ENCODE results near the gene OR56B4.
"Not testable (repeated sequence)": the region's sequence is repeated elsewhere in the genome, so short reads cannot be mapped to it uniquely, and the experiment has no call there.

The OR56B4 gene

DNA sequence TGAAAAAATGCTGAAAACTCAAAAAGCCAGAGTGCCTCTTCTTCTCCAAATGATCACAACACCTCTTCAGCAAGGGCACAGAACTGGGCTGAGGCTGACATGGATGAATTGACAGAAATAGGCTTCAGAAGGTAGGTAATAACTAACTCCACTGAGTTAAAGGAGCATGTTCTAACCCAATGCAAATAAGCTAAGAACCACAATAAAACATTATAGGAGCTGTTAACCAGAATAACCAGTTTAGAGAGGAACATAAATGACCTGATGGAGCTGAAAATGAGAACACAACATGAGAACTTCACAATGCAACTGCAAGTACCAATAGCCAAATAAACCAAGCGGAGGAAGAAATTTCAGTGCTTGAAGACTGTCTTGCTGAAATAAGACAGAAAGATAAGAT lies 9.2 kb downstream of the OR56B4 start:
- TF ChIP-seq, protein P1, sequence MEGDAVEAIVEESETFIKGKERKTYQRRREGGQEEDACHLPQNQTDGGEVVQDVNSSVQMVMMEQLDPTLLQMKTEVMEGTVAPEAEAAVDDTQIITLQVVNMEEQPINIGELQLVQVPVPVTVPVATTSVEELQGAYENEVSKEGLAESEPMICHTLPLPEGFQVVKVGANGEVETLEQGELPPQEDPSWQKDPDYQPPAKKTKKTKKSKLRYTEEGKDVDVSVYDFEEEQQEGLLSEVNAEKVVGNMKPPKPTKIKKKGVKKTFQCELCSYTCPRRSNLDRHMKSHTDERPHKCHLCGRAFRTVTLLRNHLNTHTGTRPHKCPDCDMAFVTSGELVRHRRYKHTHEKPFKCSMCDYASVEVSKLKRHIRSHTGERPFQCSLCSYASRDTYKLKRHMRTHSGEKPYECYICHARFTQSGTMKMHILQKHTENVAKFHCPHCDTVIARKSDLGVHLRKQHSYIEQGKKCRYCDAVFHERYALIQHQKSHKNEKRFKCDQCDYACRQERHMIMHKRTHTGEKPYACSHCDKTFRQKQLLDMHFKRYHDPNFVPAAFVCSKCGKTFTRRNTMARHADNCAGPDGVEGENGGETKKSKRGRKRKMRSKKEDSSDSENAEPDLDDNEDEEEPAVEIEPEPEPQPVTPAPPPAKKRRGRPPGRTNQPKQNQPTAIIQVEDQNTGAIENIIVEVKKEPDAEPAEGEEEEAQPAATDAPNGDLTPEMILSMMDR (IDR thresholded peaks at IDR 0.05; ENCODE audit: control insufficient read depth, extremely low read depth, insufficient read depth), result no peak
- no peak overlapping the region for H3K4me3 ChIP-seq (ENCODE audit: low read depth, low read length)
- peak; percentile 15 for DNase-seq (ENCODE audit: low read depth)

DNA sequence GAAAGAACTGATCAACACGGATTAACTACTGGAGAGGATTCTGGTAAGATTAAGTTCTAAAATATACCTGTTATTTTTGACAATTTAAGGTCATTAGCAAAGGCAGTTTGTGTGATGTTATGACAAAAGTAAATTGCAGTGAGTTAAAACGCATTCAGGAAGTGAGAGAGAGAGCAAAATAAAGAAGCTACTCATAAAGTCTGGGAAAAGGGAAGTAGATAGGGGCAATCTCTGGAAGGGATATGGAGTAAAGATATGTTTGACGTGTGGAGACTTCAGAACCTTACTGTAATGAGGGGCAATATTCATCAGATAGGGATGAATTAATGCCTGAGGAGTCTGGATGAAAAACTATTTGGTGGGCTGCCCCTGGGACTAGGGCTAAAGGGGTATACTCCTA lies 16.8 kb downstream of the OR56B4 start:
- no peak for DNase-seq (ENCODE audit: low read depth)
- TF ChIP-seq, protein P1 (IDR thresholded peaks at IDR 0.05; ENCODE audit: control insufficient read depth, extremely low read depth, insufficient read depth), result no peak
- H3K4me3 ChIP-seq (ENCODE audit: low read depth, low read length), result no peak overlapping the region

DNA sequence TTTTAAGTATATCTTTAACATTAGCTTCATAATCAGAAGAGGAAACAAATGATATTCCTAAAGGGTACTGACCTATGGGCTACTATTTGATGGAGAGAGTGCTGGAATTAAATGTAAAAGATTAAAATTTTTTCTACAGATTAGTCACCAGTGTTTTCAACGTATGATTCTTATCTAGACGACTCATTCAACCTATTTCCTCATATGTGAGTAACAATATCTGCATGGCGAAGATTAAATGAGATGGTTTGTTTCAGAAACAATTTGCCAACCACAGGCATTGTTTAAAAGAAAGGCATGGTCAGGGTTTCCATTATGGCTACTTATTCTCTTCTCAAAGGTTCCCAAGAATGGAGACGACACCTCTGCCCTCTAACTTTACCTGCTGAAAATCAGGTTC lies 20.4 kb downstream of the OR56B4 start:
- TF ChIP-seq, protein P1 (IDR thresholded peaks at IDR 0.05; ENCODE audit: control insufficient read depth, extremely low read depth, insufficient read depth), result no peak
- no peak for DNase-seq (ENCODE audit: low read depth)

DNA sequence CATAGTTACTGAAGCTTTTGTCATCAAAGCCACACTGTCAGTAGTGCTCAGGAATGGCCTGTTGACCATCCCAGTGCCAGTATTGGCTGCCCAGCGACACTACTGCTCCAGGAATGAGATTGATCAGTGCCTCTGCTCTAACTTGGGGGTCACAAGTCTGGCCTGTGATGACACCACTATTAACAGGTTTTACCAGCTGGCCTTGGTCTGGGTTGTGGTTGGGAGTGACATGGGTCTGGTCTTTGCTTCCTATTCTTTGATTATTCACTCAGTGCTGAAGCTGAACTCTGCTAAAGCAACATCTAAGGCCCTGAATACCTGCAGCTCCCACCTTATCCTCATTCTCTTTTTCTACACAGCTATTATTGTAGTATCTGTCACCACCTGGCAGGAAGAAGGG lies 21.5 kb downstream of the OR56B4 start:
- no peak for DNase-seq (ENCODE audit: low read depth)
- no peak overlapping the region for H3K4me3 ChIP-seq (ENCODE audit: low read depth, low read length)
- TF ChIP-seq, protein P1 (IDR thresholded peaks at IDR 0.05; ENCODE audit: control insufficient read depth, extremely low read depth, insufficient read depth), result no peak

More for the DNA sequence above, 20.4 kb downstream of the OR56B4 start:
- no peak overlapping the region for H3K4me3 ChIP-seq (ENCODE audit: low read depth, low read length)

DNA sequence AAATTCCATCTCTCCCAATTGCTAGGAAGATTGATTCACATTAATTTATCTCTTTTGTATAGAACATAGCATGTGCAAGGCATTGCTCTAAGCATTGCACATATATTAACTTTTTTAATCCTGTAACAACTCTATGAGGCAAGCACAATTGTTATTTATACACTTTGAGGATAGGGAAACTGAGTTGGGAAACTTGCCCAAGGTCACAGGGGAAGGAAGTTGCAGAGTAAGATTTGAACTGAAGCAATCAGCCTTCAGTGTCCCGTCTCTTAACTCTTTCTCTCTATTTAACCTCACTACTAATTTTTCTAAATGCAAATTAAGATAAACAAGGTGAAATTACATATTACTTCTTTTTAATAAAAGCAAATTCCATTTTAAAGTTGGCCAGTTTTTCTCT lies 22.2 kb downstream of the OR56B4 start:
- no peak for DNase-seq (ENCODE audit: low read depth)
- no peak overlapping the region for H3K4me3 ChIP-seq (ENCODE audit: low read depth, low read length)
- TF ChIP-seq, protein P1 (IDR thresholded peaks at IDR 0.05; ENCODE audit: control insufficient read depth, extremely low read depth, insufficient read depth), result no peak

DNA sequence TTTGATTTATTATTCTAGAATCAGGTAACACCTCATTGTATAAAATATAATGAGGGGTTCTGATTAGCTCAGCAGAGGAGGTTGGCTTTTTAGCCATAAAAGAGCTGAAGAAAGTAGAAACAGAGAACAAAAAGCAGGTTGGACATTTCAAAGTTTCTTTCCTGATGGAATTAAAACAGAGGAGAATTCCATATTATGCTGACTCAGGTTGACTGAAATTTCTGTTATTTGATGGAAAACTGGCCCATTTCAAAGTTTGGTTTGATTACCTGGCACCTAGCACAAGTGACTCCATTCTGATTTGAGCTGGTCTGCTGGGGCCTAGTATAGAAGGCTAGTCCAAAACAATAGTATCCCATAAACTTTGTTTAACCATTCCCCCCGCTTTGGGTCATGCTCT lies 24.9 kb downstream of the OR56B4 start:
- no peak for DNase-seq (ENCODE audit: low read depth)
- TF ChIP-seq, protein P1 (IDR thresholded peaks at IDR 0.05; ENCODE audit: control insufficient read depth, extremely low read depth, insufficient read depth), result no peak
- H3K4me3 ChIP-seq (ENCODE audit: low read depth, low read length), result no peak overlapping the region

DNA sequence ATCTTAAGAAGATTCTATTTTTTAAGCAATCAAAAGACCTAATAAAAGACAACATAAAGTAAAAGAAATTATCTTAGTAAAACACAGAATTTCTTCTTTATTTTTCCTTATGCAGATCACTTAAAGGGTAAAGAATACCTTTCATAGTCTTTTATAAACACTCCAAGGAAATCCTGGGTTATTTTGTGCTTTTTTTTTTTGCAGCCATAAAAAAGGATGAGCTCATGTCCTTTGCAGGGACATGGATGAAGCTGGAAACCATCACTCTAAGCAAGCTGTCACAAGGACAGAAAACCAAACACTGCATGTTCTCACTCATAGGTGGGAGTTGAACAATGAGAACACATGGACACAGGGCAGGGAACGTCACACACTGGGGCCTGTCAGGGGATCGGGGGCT lies 28.5 kb downstream of the OR56B4 start:
- H3K4me3 ChIP-seq (ENCODE audit: low read depth, low read length); DNase-seq (ENCODE audit: low read depth): not testable (repeated sequence)
